ENCODE data around the gene ADARB2. TPM values are rescaled to one million over a fixed set of nuclear protein-coding genes. Genes with fewer than 3 reads are reported as not detected.

ADARB2 gene
- polyA plus RNA-seq, 4 donors, result 0.40 to 1.5 (median 0.91) TPM

- no peak for DNase-seq (ENCODE audit: low read depth in 4 of 4, low spot score in 3 of 4)
Measured at GRCh38 chr10:1736144-1736971, 967 bp downstream of the ADARB2 start.

DNA sequence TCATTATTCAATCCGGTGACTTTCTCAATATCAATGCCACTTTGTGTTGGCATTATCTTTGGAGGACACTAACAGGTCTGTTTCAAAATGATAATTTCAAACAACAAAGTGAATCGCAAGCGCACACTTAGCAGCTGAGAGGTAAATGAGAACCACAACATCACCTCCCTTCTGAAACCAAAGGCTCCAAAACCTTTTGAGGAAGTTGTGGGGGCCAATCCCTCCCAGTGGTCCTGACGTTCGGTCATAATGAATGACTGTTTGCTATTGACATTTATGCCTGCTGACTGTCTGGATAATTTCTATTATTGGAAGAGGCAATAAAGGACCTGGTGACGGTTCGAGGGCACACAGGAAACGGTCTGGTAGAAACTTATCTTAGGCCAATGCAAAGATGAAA lies 1.8 kb downstream of the ADARB2 start:
- DNase-seq (ENCODE audit: low read depth in 4 of 4, low spot score in 3 of 4), result no peak

- no peak for DNase-seq (ENCODE audit: low read depth in 4 of 4, low spot score in 3 of 4)
Measured at GRCh38 chr10:1734288-1734687, 3.0 kb downstream of the ADARB2 start.

- DNase-seq (ENCODE audit: low read depth in 4 of 4, low spot score in 3 of 4), result no peak
Measured at GRCh38 chr10:1733720-1734119, 3.6 kb downstream of the ADARB2 start.

GRCh38 chr10:1732564-1732996 lies 4.7 kb downstream of the ADARB2 start:
- no peak for DNase-seq (ENCODE audit: low read depth in 4 of 4, low spot score in 3 of 4)

DNA sequence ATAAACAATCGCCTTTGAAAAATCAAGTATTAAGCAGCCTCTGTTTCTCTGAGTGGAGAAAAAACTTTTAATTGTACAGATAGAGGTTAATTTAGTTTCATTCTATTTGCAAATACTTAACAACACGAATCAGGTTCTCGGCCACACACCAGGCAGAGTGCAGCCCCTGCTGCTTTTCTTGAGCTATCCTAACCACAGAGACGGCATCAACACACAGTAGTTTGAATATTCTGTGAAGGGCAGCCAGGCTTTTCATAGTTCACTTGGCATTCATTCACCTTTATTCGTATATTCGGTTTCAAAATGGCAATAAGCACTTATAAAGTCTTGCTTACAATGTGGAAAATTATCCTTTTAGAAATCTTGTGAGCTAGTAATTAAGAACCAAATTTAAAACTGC lies 5.7 kb downstream of the ADARB2 start:
- DNase-seq (ENCODE audit: low read depth in 4 of 4, low spot score in 3 of 4), result no peak

GRCh38 chr10:1729751-1730150 lies 7.6 kb downstream of the ADARB2 start:
- DNase-seq (ENCODE audit: low read depth in 4 of 4, low spot score in 3 of 4), result no peak

GRCh38 chr10:1726861-1727260 lies 10.5 kb downstream of the ADARB2 start:
- DNase-seq (ENCODE audit: low read depth in 4 of 4, low spot score in 3 of 4), result no peak

GRCh38 chr10:1724921-1725488 lies 12.3 kb downstream of the ADARB2 start:
- no peak for DNase-seq (ENCODE audit: low read depth in 4 of 4, low spot score in 3 of 4)

GRCh38 chr10:1716839-1717238 lies 20.5 kb downstream of the ADARB2 start:
- no peak for DNase-seq (ENCODE audit: low read depth in 4 of 4, low spot score in 3 of 4)

DNA sequence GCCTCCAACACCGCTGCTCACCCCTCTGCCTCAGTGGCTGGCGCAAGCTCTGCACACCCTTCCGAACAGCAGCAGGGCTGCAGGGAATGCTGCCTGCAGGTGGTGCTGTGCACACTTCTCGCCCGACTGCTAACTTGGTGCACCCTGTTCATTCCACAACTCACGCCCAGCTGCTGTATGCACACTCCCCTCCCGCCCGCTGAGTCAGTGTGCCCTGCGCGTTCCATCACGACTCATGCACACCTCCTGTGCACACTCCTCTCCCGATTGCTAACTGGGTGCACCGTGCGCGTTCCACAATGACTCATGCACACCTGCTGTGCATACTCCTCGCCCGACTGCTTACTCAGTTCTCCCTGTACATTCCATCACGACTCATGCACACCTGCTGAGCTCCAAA lies 21.5 kb downstream of the ADARB2 start:
- DNase-seq (ENCODE audit: low read depth in 4 of 4, low spot score in 3 of 4), result no peak

GRCh38 chr10:1712944-1713671 lies 24.2 kb downstream of the ADARB2 start:
- DNase-seq (ENCODE audit: low read depth in 4 of 4, low spot score in 3 of 4), result no peak

- DNase-seq (ENCODE audit: low read depth in 4 of 4, low spot score in 3 of 4), result no peak
Measured at GRCh38 chr10:1712314-1712713, 25.0 kb downstream of the ADARB2 start.

DNA sequence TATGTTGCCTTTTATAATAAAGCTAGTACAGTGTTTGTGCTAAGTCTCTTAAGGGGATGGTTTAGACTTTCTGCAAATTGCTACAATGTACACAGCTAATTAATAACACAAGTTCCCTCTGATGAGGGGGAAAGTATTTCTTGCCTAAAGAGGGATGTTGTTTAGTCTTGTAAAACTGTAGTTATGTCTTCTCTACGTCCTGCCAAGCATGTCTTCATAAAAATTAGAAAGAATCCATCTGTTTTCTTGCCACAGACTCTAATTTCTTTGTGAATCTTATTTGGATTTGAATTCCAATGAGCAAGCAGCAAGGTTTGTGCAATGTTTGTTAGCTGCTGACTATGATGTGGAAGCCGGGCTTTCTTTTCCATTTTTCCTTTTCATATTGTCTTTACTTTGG lies 28.2 kb downstream of the ADARB2 start:
- peak in 1 of 4 donors; percentile 24 for DNase-seq (ENCODE audit: low read depth in 4 of 4, low spot score in 3 of 4)

DNA sequence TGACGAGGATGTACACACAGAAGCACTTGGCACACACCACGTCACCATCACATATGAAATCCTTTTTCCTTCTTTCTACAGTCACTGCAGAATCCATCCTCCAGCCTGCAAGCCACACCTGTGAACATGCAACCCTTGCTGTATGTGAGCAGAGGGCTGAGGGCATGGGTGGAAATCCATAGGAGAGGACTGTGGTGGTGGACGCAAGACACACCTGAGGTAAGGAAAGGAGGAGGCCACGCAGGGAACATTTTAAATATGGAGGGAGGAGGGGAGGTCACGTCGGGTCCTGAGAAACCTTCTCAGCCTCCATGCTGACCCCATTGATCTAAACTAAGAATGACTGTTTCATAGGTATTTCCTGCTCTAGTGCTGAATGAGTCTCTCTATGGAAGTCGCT lies 28.6 kb downstream of the ADARB2 start:
- no peak for DNase-seq (ENCODE audit: low read depth in 4 of 4, low spot score in 3 of 4)

GRCh38 chr10:1706711-1707110 lies 30.6 kb downstream of the ADARB2 start:
- DNase-seq (ENCODE audit: low read depth in 4 of 4, low spot score in 3 of 4), result no peak

- no peak for DNase-seq (ENCODE audit: low read depth in 4 of 4, low spot score in 3 of 4)
Measured at GRCh38 chr10:1706256-1706655, 31.1 kb downstream of the ADARB2 start.

DNA sequence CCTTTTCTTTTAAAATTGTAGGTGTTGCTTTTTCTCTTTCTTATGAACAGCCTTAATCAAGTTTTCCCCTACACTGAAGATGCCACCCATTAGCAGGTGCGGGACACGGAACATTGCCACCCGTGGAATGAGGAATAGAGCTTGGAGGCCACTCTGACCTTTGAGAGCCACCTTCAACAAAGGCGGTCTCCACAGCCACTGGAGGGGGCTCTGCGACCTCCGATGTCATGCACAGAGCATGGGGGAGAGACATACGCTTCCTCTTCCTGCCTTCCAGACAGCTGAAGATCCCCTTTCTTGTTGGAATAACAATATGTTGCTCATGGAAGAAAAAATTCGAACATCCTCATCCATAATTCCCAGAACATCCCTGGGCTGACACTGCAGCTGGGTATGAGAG lies 39.1 kb downstream of the ADARB2 start:
- no peak for DNase-seq (ENCODE audit: low read depth in 4 of 4, low spot score in 3 of 4)

DNA sequence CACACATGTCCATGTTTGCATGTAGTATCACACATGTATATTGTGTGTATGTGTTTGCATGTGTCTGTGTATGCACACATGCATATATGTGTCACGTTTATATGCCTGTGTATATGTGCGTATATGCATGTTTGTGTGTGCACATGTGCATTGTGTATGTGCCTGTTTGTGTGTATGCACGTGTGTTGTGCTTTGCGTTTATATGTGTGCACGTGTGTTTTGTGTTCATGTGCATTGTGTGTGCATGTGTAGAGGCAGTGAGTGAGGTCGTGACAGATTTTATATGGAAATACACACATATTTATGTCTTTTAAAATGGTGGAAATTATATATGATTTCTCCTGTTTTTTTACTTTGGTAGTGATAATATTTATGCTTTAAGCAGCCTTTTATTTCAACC lies 41.2 kb downstream of the ADARB2 start:
- DNase-seq (ENCODE audit: low read depth in 4 of 4, low spot score in 3 of 4), result no peak

DNA sequence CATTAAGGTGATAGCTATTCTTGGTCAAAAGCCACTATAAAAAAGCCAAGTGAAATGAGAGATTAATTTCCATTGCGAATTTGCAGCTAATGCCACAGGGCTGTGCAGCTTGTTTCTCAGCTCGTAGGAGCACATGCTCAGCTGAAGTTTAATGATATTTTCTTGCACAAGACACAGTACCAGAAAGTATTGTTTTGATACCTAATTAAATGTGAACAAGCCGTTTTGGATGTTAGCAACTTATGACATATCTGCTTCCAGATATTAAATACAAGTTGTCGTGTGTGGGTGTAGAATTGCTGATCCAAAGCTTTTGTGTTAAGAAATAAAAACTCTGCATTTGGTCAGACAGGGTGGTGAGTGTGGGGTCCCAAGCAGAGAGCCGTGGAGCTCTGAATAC lies 47.2 kb downstream of the ADARB2 start:
- DNase-seq (ENCODE audit: low read depth in 4 of 4, low spot score in 3 of 4), result no peak

DNA sequence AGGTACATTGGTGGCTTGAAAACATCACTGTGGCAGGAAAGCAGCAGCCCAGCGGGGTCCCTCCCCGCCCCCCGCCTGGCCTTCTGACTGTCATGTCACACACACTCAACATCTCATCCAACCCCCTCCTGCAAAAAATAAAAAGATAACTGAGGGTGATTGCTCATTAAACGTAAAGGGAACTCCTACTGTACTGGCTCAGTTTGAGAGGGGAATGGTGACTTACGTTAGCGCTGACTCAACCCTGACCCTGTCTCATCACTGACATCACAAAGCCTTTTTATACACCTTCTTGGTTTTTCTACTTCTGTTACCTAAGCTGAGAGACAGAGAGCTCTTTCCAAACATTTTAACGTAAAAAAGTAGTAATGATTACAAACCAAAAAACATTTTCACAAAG lies 48.8 kb downstream of the ADARB2 start:
- no peak for DNase-seq (ENCODE audit: low read depth in 4 of 4, low spot score in 3 of 4)

Measured in left renal pelvis (tissue), 4 donors.